HG02759 (cell line): ENCODE measurements around the gene FAM53A.
"Not testable (repeated sequence)": the region's sequence is repeated elsewhere in the genome, so short reads cannot be mapped to it uniquely, and the experiment has no call there.

Experiments
- ATAC-seq: cut with Tn5 transposase; IDR thresholded peaks from one replicate; pipeline ENCODE4 v1.9.1; 2021; ENCODE audit warnings: mild to moderate bottlenecking, moderate library complexity; ENCODE audit not compliant: unreplicated experiment

Gene FAM53A

GRCh38 chr4:1641671-1642070, 42.4 kb downstream of the FAM53A start:
- no peak for ATAC-seq

- ATAC-seq: not testable (repeated sequence)
These were observed 43.2 kb downstream of the FAM53A start for GRCh38 chr4:1640716-1641503.

GRCh38 chr4:1640190-1640589, 43.9 kb downstream of the FAM53A start:
- ATAC-seq: no peak

- no peak for ATAC-seq
These were observed 44.7 kb downstream of the FAM53A start for GRCh38 chr4:1639299-1639868.

GRCh38 chr4:1638873-1639272, 45.2 kb downstream of the FAM53A start:
- no peak for ATAC-seq

GRCh38 chr4:1638272-1638598, 45.9 kb downstream of the FAM53A start:
- no peak for ATAC-seq

- ATAC-seq: no peak
These were observed 46.4 kb downstream of the FAM53A start for GRCh38 chr4:1637580-1638271.

- ATAC-seq: no peak
These were observed 47.5 kb downstream of the FAM53A start for GRCh38 chr4:1636490-1637211.

- ATAC-seq: no peak
These were observed 48.6 kb downstream of the FAM53A start for GRCh38 chr4:1635464-1635863.

GRCh38 chr4:1633993-1634392, 50.1 kb downstream of the FAM53A start:
- ATAC-seq: no peak

GRCh38 chr4:1632109-1633104, 51.7 kb downstream of the FAM53A start:
- no peak for ATAC-seq

GRCh38 chr4:1631136-1631535, 53.0 kb downstream of the FAM53A start:
- no peak for ATAC-seq

GRCh38 chr4:1630266-1630665, 53.8 kb downstream of the FAM53A start:
- ATAC-seq: no peak

GRCh38 chr4:1629699-1630083, 54.4 kb downstream of the FAM53A start:
- no peak for ATAC-seq

GRCh38 chr4:1628892-1629698, 55.0 kb downstream of the FAM53A start:
- ATAC-seq: no peak

- ATAC-seq: no peak
These were observed 56.4 kb downstream of the FAM53A start for GRCh38 chr4:1627417-1628313.

GRCh38 chr4:1626941-1627340, 57.2 kb downstream of the FAM53A start:
- no peak for ATAC-seq

- no peak for ATAC-seq
These were observed 58.0 kb downstream of the FAM53A start for GRCh38 chr4:1626151-1626550.
